H1 (cell line): ENCODE measurements around the gene ARHGEF3. TPM values are rescaled to one million over a fixed set of nuclear protein-coding genes. Genes with fewer than 3 reads are reported as not detected.
A peak's percentile ranks its signal among the peaks of the same experiment; 100 is the strongest.

Source experiments
- CTCF ChIA-PET: fragments of 300-600 bp; sonication (Branson Sonifier 250); formaldehyde crosslinking; loops from one replicate; lab custom pipeline; 2021; ENCODE audit not compliant: partially characterized antibody; lab: Charles Lee
- POLR2A ChIA-PET: fragments of 300-600 bp; sonication (Branson Sonifier 250); formaldehyde crosslinking; loops from one replicate; lab custom pipeline; 2021; ENCODE audit warnings: inconsistent platforms; ENCODE audit not compliant: partially characterized antibody; lab: Charles Lee
- DNase-seq, 2 experiments: peaks; one replicate each; pipeline versions ENCODE4 v3.0.0 to v3.0.0-alpha.2; 2010 to 2022; ENCODE audit warnings: low spot score in 2 of 2, low read depth in 1 of 2, mixed read lengths in 1 of 2
- FAIRE-seq: peaks from 2 replicates; lab custom pipeline; 2011; peaks lifted over from hg19 to GRCh38; lab: Jason Lieb, UNC
- H2AFZ ChIP-seq: 2 replicates; pipeline ENCODE4 v1.8.1; 2012; ENCODE audit warnings: low read length, inconsistent platforms
- H2AK5ac ChIP-seq: 2 replicates; pipeline ENCODE4 v1.6.1; 2013; ENCODE audit warnings: low read depth, low read length
- H2BK120ac ChIP-seq: replicated peaks from 2 replicates; pipeline ENCODE3; 2013; ENCODE audit warnings: low read depth, low read length, inconsistent platforms
- H2BK12ac ChIP-seq: 2 replicates; pipeline ENCODE4 v1.6.1; 2013; ENCODE audit warnings: low read depth, low read length
- H2BK15ac ChIP-seq: 2 replicates; pipeline ENCODE4 v1.6.1; 2013; ENCODE audit warnings: low read length
- H2BK20ac ChIP-seq: 2 replicates; pipeline ENCODE4 v1.6.1; 2013; ENCODE audit warnings: low read length
- H2BK5ac ChIP-seq: 2 replicates; pipeline ENCODE4 v1.6.1; 2013; ENCODE audit warnings: low read depth, low read length
- H3K14ac ChIP-seq: 2 replicates; pipeline ENCODE4 v1.6.1; 2013; ENCODE audit warnings: inconsistent platforms; ENCODE audit not compliant: insufficient read length
- H3K18ac ChIP-seq: 2 replicates; pipeline ENCODE4 v1.6.1; 2013; ENCODE audit warnings: low read length; ENCODE audit errors: extremely low read depth
- H3K23ac ChIP-seq: 2 replicates; pipeline ENCODE4 v1.6.1; 2013; ENCODE audit warnings: inconsistent platforms; ENCODE audit not compliant: insufficient read length
- H3K23me2 ChIP-seq: 2 replicates; pipeline ENCODE4 v1.6.1; 2013; ENCODE audit warnings: low read depth, low read length
- H3K27ac ChIP-seq: 2 replicates; pipeline ENCODE4 v1.6.1; 2011; ENCODE audit warnings: low read depth, low read length, inconsistent platforms
- H3K27me3 ChIP-seq, 4 experiments: replicated peaks in 1 of 4; 1 replicate in 1 of 4; 2 replicates in 3 of 4; pipeline versions ENCODE4 v1.6.1 to v1.8.1; 2011 to 2013; ENCODE audit warnings: low read length in 3 of 4, mild to moderate bottlenecking in 3 of 4, inconsistent platforms in 2 of 4, mixed read lengths in 2 of 4, moderate library complexity in 1 of 4; ENCODE audit not compliant: control insufficient read depth in 3 of 4, insufficient read depth in 3 of 4; ENCODE audit errors: extremely low read depth in 1 of 4
- H3K36me3 ChIP-seq, 4 experiments: 2 replicates each; pipeline versions ENCODE4 v1.6.1 to v1.8.1; 2011 to 2013; ENCODE audit warnings: mild to moderate bottlenecking in 4 of 4, low read length in 3 of 4, moderate library complexity in 2 of 4, control low read depth in 1 of 4, inconsistent platforms in 1 of 4; ENCODE audit not compliant: insufficient read depth in 4 of 4, control insufficient read depth in 2 of 4
- H3K4ac ChIP-seq: replicated peaks from 2 replicates; pipeline ENCODE3; 2013; ENCODE audit warnings: low read length, low read depth, mixed read lengths, inconsistent platforms; ENCODE audit not compliant: insufficient read length
- H3K4me1 ChIP-seq, 4 experiments: replicated peaks in 1 of 4; 1 replicate in 1 of 4; 2 replicates in 3 of 4; pipeline versions ENCODE4 v1.6.1 to v1.8.1; 2011 to 2013; ENCODE audit warnings: low read length in 3 of 4, inconsistent platforms in 2 of 4, mixed read lengths in 1 of 4; ENCODE audit not compliant: insufficient read depth in 4 of 4, control insufficient read depth in 3 of 4
- H3K4me2 ChIP-seq, 2 experiments: 2 replicates each; pipeline versions ENCODE4 v1.6.1 to v1.8.1; 2011 to 2013; ENCODE audit warnings: low read depth in 2 of 2, low read length in 2 of 2, control low read depth in 1 of 2, inconsistent platforms in 1 of 2, mild to moderate bottlenecking in 1 of 2; ENCODE audit not compliant: insufficient read depth in 1 of 2
- H3K4me3 ChIP-seq, 4 experiments: fragments of 200-600, 300-600 bp in 1 of 4; sonication (generic), shearing (Covaris generic), sonication (Bioruptor Twin) in 1 of 4; 2 replicates each; pipeline versions ENCODE4 v1.5.1 to v1.8.1; 2011 to 2016; ENCODE audit warnings: low read length in 4 of 4, low read depth in 3 of 4, control low read depth in 2 of 4, inconsistent platforms in 2 of 4, mild to moderate bottlenecking in 2 of 4, mixed read lengths in 1 of 4, moderate library complexity in 1 of 4; ENCODE audit not compliant: insufficient read depth in 2 of 4; ENCODE audit errors: extremely low read depth in 1 of 4
- H3K56ac ChIP-seq: replicated peaks from 2 replicates; pipeline ENCODE3; 2013; ENCODE audit warnings: low read depth, mild to moderate bottlenecking, mixed read lengths, low read length, inconsistent platforms; ENCODE audit not compliant: insufficient read length
- H3K79me1 ChIP-seq: 2 replicates; pipeline ENCODE4 v1.6.1; 2013; ENCODE audit warnings: low read depth, low read length, control low read depth
- H3K79me2 ChIP-seq, 2 experiments: 2 replicates each; pipeline versions ENCODE4 v1.6.1 to v1.8.1; 2012 to 2013; ENCODE audit warnings: low read length in 2 of 2, mild to moderate bottlenecking in 2 of 2, inconsistent platforms in 1 of 2; ENCODE audit not compliant: insufficient read depth in 2 of 2, control insufficient read depth in 1 of 2
- H3K9ac ChIP-seq, 4 experiments: replicated peaks in 1 of 4; 1 replicate in 1 of 4; 2 replicates in 3 of 4; pipeline versions ENCODE4 v1.6.1 to v1.8.1; 2011 to 2013; ENCODE audit warnings: low read depth in 3 of 4, low read length in 3 of 4, control low read depth in 2 of 4, mild to moderate bottlenecking in 2 of 4, moderate library complexity in 2 of 4, inconsistent platforms in 1 of 4; ENCODE audit errors: extremely low read depth in 1 of 4
- H3K9me3 ChIP-seq, 2 experiments: 2 replicates each; pipeline versions ENCODE4 v1.6.1 to v1.8.1; 2012 to 2013; ENCODE audit warnings: mild to moderate bottlenecking in 2 of 2, moderate library complexity in 2 of 2, control low read depth in 1 of 2, inconsistent platforms in 1 of 2, low read depth in 1 of 2, low read length in 1 of 2, mixed read lengths in 1 of 2; ENCODE audit not compliant: insufficient read depth in 2 of 2
- H4K20me1 ChIP-seq, 2 experiments: replicated peaks in 1 of 2; 2 replicates each; pipeline versions ENCODE3 to v1.8.1; 2011 to 2013; ENCODE audit warnings: inconsistent platforms in 2 of 2, low read length in 2 of 2, mild to moderate bottlenecking in 1 of 2; ENCODE audit not compliant: insufficient read depth in 2 of 2, control insufficient read depth in 1 of 2
- H4K5ac ChIP-seq: 2 replicates; pipeline ENCODE4 v1.6.1; 2013; ENCODE audit warnings: low read length, low read depth, mixed read lengths, inconsistent platforms; ENCODE audit not compliant: insufficient read length
- H4K8ac ChIP-seq: 2 replicates; pipeline ENCODE4 v1.8.0; 2013; ENCODE audit warnings: mild to moderate bottlenecking, moderate library complexity, low read length, inconsistent platforms; ENCODE audit not compliant: insufficient read depth; ENCODE audit errors: extremely low read depth
- H4K91ac ChIP-seq: replicated peaks from 2 replicates; pipeline ENCODE3; 2013; ENCODE audit warnings: low read length, mixed read lengths, inconsistent platforms; ENCODE audit not compliant: insufficient read length
- EZH2 ChIP-seq: fragments of 200-600 bp; sonication (generic); IDR thresholded peaks from 2 replicates; pipeline ENCODE4 v1.7.1; 2012; ENCODE audit warnings: low read depth, mild to moderate bottlenecking, moderate library complexity, low read length, inconsistent platforms; ENCODE audit not compliant: severe bottlenecking
- NANOG ChIP-seq: IDR thresholded peaks from 2 replicates; pipeline ENCODE4 v1.6.1; 2011; ENCODE audit warnings: low read length, low read depth, mild to moderate bottlenecking, inconsistent platforms; ENCODE audit not compliant: insufficient read depth, poor library complexity, severe bottlenecking
- RNF2 ChIP-seq: fragments of 200-900, 300-1000 bp; sonication (generic); IDR thresholded peaks from 2 replicates; pipeline ENCODE4 v1.7.1; 2016; ENCODE audit warnings: borderline replicate concordance, low read depth, mild to moderate bottlenecking, antibody characterized with exemption, low read length; ENCODE audit not compliant: poor library complexity, severe bottlenecking; ENCODE audit errors: missing control alignments
- WGBS, 2 experiments: shearing (Covaris generic) in 1 of 2; methylation state at CpG; one replicate each; pipeline versions ENCODE4 v1.1.6 to v1.1.7; 2013 to 2015; ENCODE audit warnings: low lambda C conversion rate in 2 of 2, mixed read lengths in 2 of 2, inconsistent platforms in 1 of 2, low coverage in 1 of 2, missing lambda C conversion rate in 1 of 2; ENCODE audit not compliant: insufficient replicate concordance in 2 of 2, insufficient coverage in 1 of 2, insufficient read length in 1 of 2; ENCODE audit errors: extremely low coverage in 1 of 2, missing lambda C conversion rate in 1 of 2; 5-methylcytosine and 5-hydroxymethylcytosine counted together
- polyA plus RNA-seq, 7 experiments: library from polyadenylated mRNA; depleted of rRNA in 3 of 7; stranded (reverse) in 5 of 7; unstranded in 2 of 7; fragments of >200 nt in 5 of 7; fragments of 200-250 nt in 2 of 7; gene quantifications; 1 replicate in 5 of 7; 2 replicates in 1 of 7; 4 replicates in 1 of 7; pipeline versions ENCODE4 v1.2.1 to v1.2.3, GENCODE V29; 2011 to 2013; ENCODE audit warnings: missing spikeins in 2 of 7, mixed read lengths in 2 of 7
- total RNA-seq: library from RNA; stranded (reverse); fragmentation: NEBNext Ultra II Directional; extraction: Animal tissue kit (Norgen Biotek cat#: 25700); gene quantifications from 2 replicates; pipeline ENCODE4 v1.2.1, GENCODE V29; 2021

Gene ARHGEF3
- total and polyA plus RNA-seq, 2 of the 8 experiments (the other 6 are each of a cell fraction or from before 2014, with no cell fraction given), result 2.8 to 6.0 TPM

DNA sequence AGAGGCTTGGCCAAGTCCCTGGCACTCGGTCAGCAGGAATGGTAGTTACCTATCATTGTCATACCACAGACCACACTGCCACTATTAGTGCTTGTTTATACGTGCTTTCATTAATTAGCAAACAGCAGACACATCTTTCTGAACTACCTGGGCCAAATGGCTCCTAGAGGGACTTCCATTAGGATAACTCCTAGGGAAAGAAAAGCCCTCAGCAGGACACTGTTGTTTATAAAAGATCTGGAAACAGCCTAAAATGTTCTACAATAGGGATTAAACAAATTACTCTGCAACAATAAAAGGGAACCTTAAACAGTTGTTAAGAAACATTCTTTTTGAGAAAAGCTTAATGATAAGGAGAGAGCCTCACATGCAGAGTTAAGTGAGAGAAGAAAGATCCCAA, 38.5 kb downstream of the ARHGEF3 start:
- Histone ChIP-seq H3K23ac (no peak overlapping the region), H3K56ac (no peak overlapping the region), H3K79me2 (no peaks in the 10 kb centered on the region), H4K5ac (no peak overlapping the region), H3K23me2 (no peaks in the 10 kb centered on the region), H2BK15ac (no peak overlapping the region), H3K79me1 (no peaks in the 10 kb centered on the region), H2BK20ac (no peak overlapping the region), H2AFZ (no peak overlapping the region), H3K18ac (no peak overlapping the region), H3K4me3 (no peak overlapping the region), H3K14ac (no peak overlapping the region), H2BK12ac (no peak overlapping the region), H2BK5ac (no peak overlapping the region), H3K4me1 (peaks cover 0 to 3% (median 0%) of the 10 kb centered on the region in 4 experiments; a peak in 1 of 7 replicates), H3K27ac (no peak overlapping the region), H3K9me3 (peaks cover 0 to 7% of the 10 kb centered on the region in 2 experiments; a peak in 1 of 4 replicates), H4K91ac (no peak overlapping the region), H3K27me3 (no peaks in the 10 kb centered on the region), H3K36me3 (no peaks in the 10 kb centered on the region), H3K4me2 (no peak overlapping the region), H4K20me1 (no peaks in the 10 kb centered on the region), H3K4ac (no peak overlapping the region), H2AK5ac (no peak overlapping the region), H2BK120ac (no peak overlapping the region), H4K8ac (no peak overlapping the region), H3K9ac (no peak overlapping the region)
- ChIA-PET POLR2A (no interaction called here), CTCF (no interaction called here)
- no peak for DNase-seq
- 75% methylated on average over 2 of the region's 2 CpGs; no CpG with 5 or more reads in 1 of the 2 experiments for WGBS, 2 experiments
- peak; percentile 63 for TF ChIP-seq NANOG
- TF ChIP-seq RNF2, result no peak
- no peak for TF ChIP-seq EZH2
- no peak for FAIRE-seq
